ENCODE measurements around the gene MYH15.

The MYH15 gene

DNA sequence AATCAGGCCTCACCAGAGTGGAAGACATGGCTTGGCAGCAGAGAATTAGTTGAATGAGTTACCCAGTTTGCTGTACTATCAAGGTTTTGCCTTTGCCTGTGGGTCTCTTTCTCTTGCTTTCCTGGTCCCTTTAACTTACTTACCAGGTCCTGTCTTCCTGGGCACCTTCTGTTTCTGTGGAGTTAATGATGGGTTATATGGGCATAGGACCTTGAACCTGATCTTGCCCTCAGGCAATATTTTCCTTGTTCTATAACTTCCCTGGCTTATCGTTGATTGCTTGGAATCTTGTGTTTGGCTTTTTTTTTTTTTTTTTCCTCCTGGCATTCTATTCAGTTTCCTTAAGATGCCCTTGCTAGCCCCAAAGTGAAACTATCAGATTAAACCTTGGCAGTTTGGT lies 107.2 kb downstream of the MYH15 start:
- POLR2A ChIA-PET (ENCODE audit: low non-redundant PET) = no interaction called here
- CTCF ChIA-PET = no interaction called here
- no peak overlapping the region for H3K27ac ChIP-seq
- DNase-seq (ENCODE audit: low spot score) = no peak
- TF ChIP-seq, protein P1, sequence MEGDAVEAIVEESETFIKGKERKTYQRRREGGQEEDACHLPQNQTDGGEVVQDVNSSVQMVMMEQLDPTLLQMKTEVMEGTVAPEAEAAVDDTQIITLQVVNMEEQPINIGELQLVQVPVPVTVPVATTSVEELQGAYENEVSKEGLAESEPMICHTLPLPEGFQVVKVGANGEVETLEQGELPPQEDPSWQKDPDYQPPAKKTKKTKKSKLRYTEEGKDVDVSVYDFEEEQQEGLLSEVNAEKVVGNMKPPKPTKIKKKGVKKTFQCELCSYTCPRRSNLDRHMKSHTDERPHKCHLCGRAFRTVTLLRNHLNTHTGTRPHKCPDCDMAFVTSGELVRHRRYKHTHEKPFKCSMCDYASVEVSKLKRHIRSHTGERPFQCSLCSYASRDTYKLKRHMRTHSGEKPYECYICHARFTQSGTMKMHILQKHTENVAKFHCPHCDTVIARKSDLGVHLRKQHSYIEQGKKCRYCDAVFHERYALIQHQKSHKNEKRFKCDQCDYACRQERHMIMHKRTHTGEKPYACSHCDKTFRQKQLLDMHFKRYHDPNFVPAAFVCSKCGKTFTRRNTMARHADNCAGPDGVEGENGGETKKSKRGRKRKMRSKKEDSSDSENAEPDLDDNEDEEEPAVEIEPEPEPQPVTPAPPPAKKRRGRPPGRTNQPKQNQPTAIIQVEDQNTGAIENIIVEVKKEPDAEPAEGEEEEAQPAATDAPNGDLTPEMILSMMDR (conservative IDR thresholded peaks at IDR 0.05; ENCODE audit: low read depth) = no peak

DNA sequence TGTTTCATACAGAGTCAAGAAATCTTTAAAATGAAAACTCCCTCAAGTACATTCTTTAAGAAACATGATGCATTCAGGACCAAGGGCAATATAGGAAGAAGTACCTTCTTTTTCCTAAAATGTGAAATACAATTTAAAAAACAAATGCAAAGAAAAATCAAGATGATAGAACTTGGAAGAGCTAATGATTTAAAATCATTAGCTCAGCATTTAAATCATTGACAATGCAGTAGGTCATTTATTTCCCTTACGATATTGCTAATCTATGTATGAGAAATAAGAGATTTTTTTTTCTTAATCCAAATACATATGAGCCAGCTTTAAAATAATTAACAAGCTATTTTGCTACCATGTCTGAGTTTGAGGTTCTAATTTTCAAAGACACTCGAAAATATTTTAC lies 108.6 kb downstream of the MYH15 start:
- ChIA-PET CTCF (no interaction called here), POLR2A (ENCODE audit: low non-redundant PET) (no interaction called here)
- H3K27ac ChIP-seq = no peak overlapping the region
- DNase-seq (ENCODE audit: low spot score) = no peak
- TF ChIP-seq, protein P1 (conservative IDR thresholded peaks at IDR 0.05; ENCODE audit: low read depth) = no peak

DNA sequence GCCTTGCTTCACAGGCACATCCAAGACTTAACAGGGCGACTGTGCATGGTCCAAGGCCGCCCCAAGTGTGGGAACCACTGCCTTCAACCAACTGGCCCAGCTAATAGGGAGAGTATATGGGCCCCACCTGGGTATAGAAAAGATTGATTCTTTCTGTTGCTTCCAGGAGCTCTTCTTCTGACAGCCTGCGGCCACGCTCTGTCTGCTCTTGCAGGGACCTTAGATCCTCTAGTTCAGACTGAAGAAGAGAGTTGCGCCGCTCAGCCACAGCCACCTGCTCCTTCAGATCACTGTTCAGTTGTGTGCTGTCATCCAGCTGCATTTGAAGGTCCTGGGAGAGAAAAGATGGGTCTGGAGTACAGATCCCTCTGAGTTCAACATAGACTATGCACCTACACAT lies 111.9 kb downstream of the MYH15 start:
- POLR2A ChIA-PET (ENCODE audit: low non-redundant PET) = interaction anchor here (0.6 kb wide), 1 partner anchor 1937 kb away, joined by 3 read pairs; no protein-coding TSS in a partner anchor

DNA sequence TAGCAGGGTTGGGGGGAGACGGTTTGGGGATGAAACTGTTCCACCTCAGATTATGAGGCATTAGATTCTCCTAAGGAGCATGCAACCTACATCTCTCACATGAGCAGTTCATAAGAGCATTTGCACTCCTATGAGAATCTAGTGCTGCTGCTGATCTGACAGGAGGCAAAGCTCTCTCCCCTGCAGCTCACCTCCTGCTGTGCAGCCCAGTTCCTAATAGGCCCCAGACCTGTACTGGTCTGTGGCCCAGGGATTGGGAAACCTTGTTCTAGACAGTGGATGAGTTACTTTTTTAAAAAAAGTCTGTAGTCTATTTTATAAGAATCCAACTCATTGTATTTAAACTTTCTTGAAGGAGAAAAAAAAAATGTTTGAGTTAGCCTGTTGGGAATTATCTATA lies 114.1 kb downstream of the MYH15 start:
- H3K27ac ChIP-seq = no peak overlapping the region
- TF ChIP-seq, protein P1 (conservative IDR thresholded peaks at IDR 0.05; ENCODE audit: low read depth) = no peak
- no peak for DNase-seq (ENCODE audit: low spot score)
- ChIA-PET CTCF (no interaction called here), POLR2A (ENCODE audit: low non-redundant PET) (no interaction called here)

More for the DNA sequence above, 111.9 kb downstream of the MYH15 start:
- DNase-seq (ENCODE audit: low spot score) = no peak
- H3K27ac ChIP-seq = no peak overlapping the region
- CTCF ChIA-PET = interaction anchor here (0.7 kb wide), 1 partner anchor 800 kb away, joined by 7 read pairs; no protein-coding TSS in a partner anchor
- TF ChIP-seq, protein P1 (conservative IDR thresholded peaks at IDR 0.05; ENCODE audit: low read depth) = no peak

DNA sequence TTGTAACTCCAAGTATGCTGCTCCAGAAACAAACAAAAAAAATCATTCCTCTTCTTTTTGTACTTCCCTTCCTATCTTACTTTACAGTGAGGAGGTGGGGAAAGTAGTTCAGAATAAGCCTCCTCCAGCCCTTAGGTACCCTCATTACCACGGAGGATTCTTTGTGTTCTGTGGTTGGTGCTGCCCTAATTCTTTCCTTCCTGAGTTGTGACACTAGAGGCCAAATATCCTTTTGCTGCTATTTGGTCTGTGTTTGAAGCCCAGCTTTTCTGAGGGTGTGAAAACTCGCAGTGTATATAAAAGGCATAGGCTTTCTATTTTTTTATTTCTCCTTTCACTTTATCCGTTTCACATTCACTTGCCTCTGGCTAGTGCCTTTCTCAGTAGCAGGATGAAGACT lies 115.8 kb downstream of the MYH15 start:
- TF ChIP-seq, protein P1 (conservative IDR thresholded peaks at IDR 0.05; ENCODE audit: low read depth) = no peak
- POLR2A ChIA-PET (ENCODE audit: low non-redundant PET) = no interaction called here

DNA sequence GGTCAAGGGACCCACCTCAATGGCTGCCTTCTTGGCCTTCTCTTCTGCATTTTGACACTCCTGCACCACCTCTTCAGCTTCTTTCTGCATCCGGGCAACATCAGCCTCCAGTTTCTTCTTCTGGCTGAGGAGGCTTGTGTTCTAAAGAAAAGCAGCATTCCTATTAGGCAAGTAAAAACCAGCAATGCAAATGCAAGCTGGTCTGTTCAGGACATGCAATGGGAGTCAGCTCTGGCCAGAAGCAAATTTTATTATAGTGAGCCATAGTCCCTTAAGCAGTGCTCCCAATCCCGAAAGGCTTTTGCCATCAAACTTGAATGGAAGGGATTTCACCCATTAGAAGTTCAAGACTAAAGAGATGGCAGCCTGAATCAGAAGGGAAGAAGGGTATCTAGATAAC lies 116.4 kb downstream of the MYH15 start:
- TF ChIP-seq, protein P1 (conservative IDR thresholded peaks at IDR 0.05; ENCODE audit: low read depth) = no peak
- DNase-seq (ENCODE audit: low spot score) = no peak
- ChIA-PET CTCF (no interaction called here), POLR2A (ENCODE audit: low non-redundant PET) (no interaction called here)
- H3K27ac ChIP-seq = no peak overlapping the region

More for the DNA sequence above, 115.8 kb downstream of the MYH15 start:
- DNase-seq (ENCODE audit: low spot score) = no peak
- H3K27ac ChIP-seq = no peak overlapping the region
- CTCF ChIA-PET = no interaction called here

All from RWPE1 (cell line).